CD8-positive, alpha-beta memory T cell (primary cell): ENCODE data around the gene SPDYE17. TPM values are rescaled to one million over a fixed set of nuclear protein-coding genes. Genes with fewer than 3 reads are reported as not detected.
"Not testable (repeated sequence)": the region's sequence is repeated elsewhere in the genome, so short reads cannot be mapped to it uniquely, and the experiment has no call there.

Experiments
- CTCF ChIA-PET: fragments of 350-600 bp; sonication (Branson Sonifier 250); formaldehyde crosslinking; loops from one replicate; lab custom pipeline; 2021; ENCODE audit warnings: antibody characterized with exemption; lab: Charles Lee
- POLR2A ChIA-PET: fragments of 350-600 bp; sonication (Branson Sonifier 250); formaldehyde crosslinking; loops from one replicate; lab custom pipeline; 2021; ENCODE audit warnings: antibody characterized with exemption; lab: Charles Lee
- DNase-seq, 5 donors: peaks; one replicate each; pipeline versions ENCODE4 v3.0.0 to v3.0.0-alpha.2; 2020 to 2022; ENCODE audit warnings: mixed read lengths in 1 of 5
- H3K27ac ChIP-seq: one replicate; pipeline ENCODE4 v1.7.0; 2013; ENCODE audit warnings: low read depth, mild to moderate bottlenecking, low read length, moderate library complexity
- H3K27me3 ChIP-seq: 2 replicates; pipeline ENCODE4 v1.7.0; 2013; ENCODE audit warnings: low read length, mild to moderate bottlenecking; ENCODE audit not compliant: insufficient read depth, poor library complexity, severe bottlenecking
- H3K36me3 ChIP-seq: 2 replicates; pipeline ENCODE4 v1.7.0; 2013; ENCODE audit warnings: mild to moderate bottlenecking, low read length, moderate library complexity; ENCODE audit not compliant: insufficient read depth
- H3K4me1 ChIP-seq: 2 replicates; pipeline ENCODE4 v1.7.0; 2013; ENCODE audit warnings: mild to moderate bottlenecking, low read length, moderate library complexity; ENCODE audit not compliant: insufficient read depth
- H3K4me3 ChIP-seq: 2 replicates; pipeline ENCODE4 v1.7.0; 2013; ENCODE audit warnings: mild to moderate bottlenecking, low read length
- H3K9me3 ChIP-seq: 2 replicates; pipeline ENCODE4 v1.7.0; 2013; ENCODE audit warnings: mild to moderate bottlenecking, low read length
- H3K27ac Mint-ChIP-seq, 8 donors: one replicate each; pipeline ENCODE4 v1.8.0; 2020 to 2021; ENCODE audit warnings: mixed read lengths in 8 of 8, mild to moderate bottlenecking in 6 of 8, inconsistent platforms in 3 of 8, moderate library complexity in 3 of 8
- H3K27me3 Mint-ChIP-seq, 2 donors: one replicate each; pipeline ENCODE4 v1.8.0; 2020 to 2021; ENCODE audit warnings: mixed read lengths in 2 of 2, mild to moderate bottlenecking in 1 of 2, moderate library complexity in 1 of 2
- H3K36me3 Mint-ChIP-seq, 3 donors: one replicate each; pipeline ENCODE4 v1.8.0; 2020 to 2021; ENCODE audit warnings: mixed read lengths in 3 of 3, inconsistent platforms in 1 of 3, mild to moderate bottlenecking in 1 of 3
- H3K4me1 Mint-ChIP-seq, 3 donors: one replicate each; pipeline ENCODE4 v1.8.0; 2020 to 2021; ENCODE audit warnings: mixed read lengths in 3 of 3, inconsistent platforms in 1 of 3, mild to moderate bottlenecking in 1 of 3
- H3K4me3 Mint-ChIP-seq, 7 donors: one replicate each; pipeline ENCODE4 v1.8.0; 2020 to 2021; ENCODE audit warnings: mixed read lengths in 7 of 7, mild to moderate bottlenecking in 6 of 7, moderate library complexity in 4 of 7, inconsistent platforms in 2 of 7
- H3K9me3 Mint-ChIP-seq, 5 donors: one replicate each; pipeline ENCODE4 v1.8.0; 2020 to 2022; ENCODE audit warnings: mixed read lengths in 5 of 5, mild to moderate bottlenecking in 3 of 5, moderate library complexity in 2 of 5, inconsistent platforms in 1 of 5
- polyA plus RNA-seq: library from polyadenylated mRNA; unstranded; fragments of 300-500 nt; fragmentation: Illumina TruSeq; gene quantifications from one replicate; pipeline ENCODE4 v1.2.3, GENCODE V29; 2021
- total RNA-seq, 2 experiments: library from RNA; stranded (reverse); gene quantifications; one replicate each; pipeline ENCODE4 v1.2.3, GENCODE V29; 2021

SPDYE17 gene
- total and polyA plus RNA-seq, 3 experiments from 2014 or later = not detected

DNA sequence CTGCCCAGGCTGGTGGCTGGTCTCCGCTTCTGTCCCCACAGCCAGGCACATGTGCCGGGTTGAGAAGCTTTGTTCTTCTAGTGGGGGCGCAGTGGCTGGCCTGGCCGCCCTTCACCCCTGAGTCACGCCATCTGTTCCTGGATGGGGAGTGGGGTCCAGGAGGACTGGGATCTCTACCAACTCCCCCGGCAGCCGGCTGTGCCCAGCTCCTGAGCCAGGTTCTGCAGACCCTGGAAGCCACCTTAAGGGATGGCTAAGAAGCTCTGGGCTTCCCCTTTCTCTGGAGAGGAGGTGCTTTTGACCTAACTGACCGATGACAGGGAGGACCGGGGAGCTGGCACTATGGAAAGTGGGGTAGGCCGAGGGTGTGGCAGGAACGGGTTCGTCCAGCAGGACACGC lies 37.9 kb downstream of the SPDYE17 start:
- H3K9me3 Mint-ChIP-seq, H3K36me3 ChIP-seq, H3K4me3 Mint-ChIP-seq, H3K27ac Mint-ChIP-seq, H3K27ac ChIP-seq, POLR2A ChIA-PET, H3K27me3 Mint-ChIP-seq, H3K4me1 Mint-ChIP-seq, DNase-seq, H3K27me3 ChIP-seq, CTCF ChIA-PET, H3K9me3 ChIP-seq, H3K36me3 Mint-ChIP-seq, H3K4me3 ChIP-seq: not testable (repeated sequence)
- peaks cover 17% of the 10 kb centered on the region for H3K4me1 ChIP-seq

DNA sequence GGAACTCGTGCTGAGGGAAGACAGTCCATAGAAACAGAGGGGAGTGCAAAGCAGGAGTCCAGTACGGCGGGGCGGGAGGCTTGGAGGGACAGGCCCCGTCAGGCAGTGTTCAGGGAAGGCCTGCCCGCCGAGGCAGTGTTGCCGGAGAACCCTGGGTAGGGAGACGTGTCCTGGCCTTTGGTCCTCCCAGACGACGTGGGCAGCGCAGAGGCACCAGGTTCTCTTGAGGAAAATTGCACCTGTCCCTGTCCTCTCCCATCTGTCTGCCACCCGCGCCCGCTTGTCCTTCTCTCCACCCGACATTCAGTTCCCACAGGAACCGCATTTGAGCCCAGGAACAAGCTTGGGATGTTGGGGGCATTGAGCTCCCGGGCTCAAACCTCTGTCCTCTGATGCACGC lies 38.3 kb downstream of the SPDYE17 start:
- H3K9me3 ChIP-seq, H3K4me3 Mint-ChIP-seq, H3K27ac ChIP-seq, H3K36me3 ChIP-seq, H3K27me3 Mint-ChIP-seq, H3K36me3 Mint-ChIP-seq, CTCF ChIA-PET, H3K4me3 ChIP-seq, H3K4me1 Mint-ChIP-seq, H3K27me3 ChIP-seq, POLR2A ChIA-PET, DNase-seq, H3K27ac Mint-ChIP-seq, H3K9me3 Mint-ChIP-seq: not testable (repeated sequence)
- peaks cover 17% of the 10 kb centered on the region for H3K4me1 ChIP-seq

DNA sequence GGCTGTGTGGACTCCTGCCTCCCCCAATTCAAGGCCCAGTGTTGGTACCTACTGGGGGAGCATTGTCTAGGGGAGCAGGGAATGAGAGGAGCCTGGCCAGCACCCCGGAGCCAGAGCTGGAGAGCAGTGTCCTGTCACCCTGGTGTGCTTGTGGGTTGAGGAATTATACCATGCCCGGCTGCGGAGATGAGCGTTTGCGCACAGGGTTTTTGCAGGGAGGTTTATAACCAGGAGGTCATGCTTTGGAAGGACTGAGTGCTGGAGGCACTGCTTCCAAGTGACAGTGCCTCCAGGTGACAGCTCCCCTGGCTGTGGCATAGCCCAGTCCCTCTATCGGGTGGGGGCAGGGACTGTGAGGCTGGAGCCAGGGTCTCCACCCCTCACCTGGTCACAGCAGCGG lies 39.3 kb downstream of the SPDYE17 start:
- H3K36me3 Mint-ChIP-seq, H3K27ac Mint-ChIP-seq, H3K27ac ChIP-seq, H3K4me3 Mint-ChIP-seq, H3K9me3 ChIP-seq, H3K4me1 ChIP-seq, DNase-seq, H3K36me3 ChIP-seq, H3K9me3 Mint-ChIP-seq, POLR2A ChIA-PET, H3K27me3 Mint-ChIP-seq, CTCF ChIA-PET, H3K4me1 Mint-ChIP-seq, H3K27me3 ChIP-seq, H3K4me3 ChIP-seq: not testable (repeated sequence)

DNA sequence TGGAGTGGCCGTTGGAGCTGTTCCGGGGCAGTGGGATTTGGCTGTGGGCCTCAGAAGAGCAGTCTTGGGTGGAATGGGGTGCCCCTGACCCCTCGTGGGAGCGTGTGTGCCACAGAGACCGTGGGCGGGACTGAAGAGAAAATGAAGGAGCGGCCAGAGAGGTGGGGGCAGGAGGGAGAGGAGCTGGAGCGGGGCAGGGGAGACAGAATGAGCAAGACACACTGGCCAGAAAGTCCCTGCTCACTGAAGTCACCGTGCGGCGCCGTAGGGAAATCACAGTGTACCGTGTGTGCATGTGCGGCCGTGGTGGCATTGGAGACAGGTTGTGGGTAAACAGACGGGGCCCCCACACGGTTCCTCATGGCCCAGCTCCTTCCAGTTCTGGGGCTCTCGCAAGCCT lies 40.0 kb downstream of the SPDYE17 start:
- H3K4me3 ChIP-seq, H3K27me3 Mint-ChIP-seq, H3K9me3 Mint-ChIP-seq, H3K36me3 ChIP-seq, H3K4me1 Mint-ChIP-seq, H3K27ac ChIP-seq, DNase-seq, H3K27me3 ChIP-seq, H3K36me3 Mint-ChIP-seq, CTCF ChIA-PET, H3K4me3 Mint-ChIP-seq, POLR2A ChIA-PET, H3K27ac Mint-ChIP-seq, H3K9me3 ChIP-seq, H3K4me1 ChIP-seq: not testable (repeated sequence)

DNA sequence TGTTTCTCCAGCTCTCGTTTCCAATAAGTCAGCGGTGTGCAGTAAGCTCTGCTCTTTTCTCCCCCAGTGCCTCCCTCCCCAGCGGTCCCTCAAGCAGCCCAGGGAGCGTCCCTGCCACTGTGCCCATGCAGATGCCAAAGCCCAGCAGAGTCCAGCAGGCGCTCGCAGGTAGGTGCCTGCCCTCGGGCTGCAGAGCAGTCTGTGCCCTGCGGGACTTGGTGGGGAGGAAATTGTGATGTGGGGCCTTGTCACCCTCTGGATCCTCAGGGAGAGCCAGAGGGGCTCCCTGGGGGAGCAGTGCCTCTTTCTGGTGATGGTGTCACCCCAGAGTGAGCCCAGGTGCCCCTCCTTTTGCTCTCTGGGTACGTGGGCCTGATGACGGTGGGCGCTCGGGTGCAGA lies 42.0 kb downstream of the SPDYE17 start:
- H3K27ac ChIP-seq, H3K27ac Mint-ChIP-seq, H3K36me3 ChIP-seq, H3K9me3 ChIP-seq, DNase-seq, H3K4me1 ChIP-seq, H3K27me3 Mint-ChIP-seq, POLR2A ChIA-PET, H3K4me3 ChIP-seq, CTCF ChIA-PET, H3K27me3 ChIP-seq, H3K9me3 Mint-ChIP-seq, H3K4me1 Mint-ChIP-seq, H3K36me3 Mint-ChIP-seq, H3K4me3 Mint-ChIP-seq: not testable (repeated sequence)

DNA sequence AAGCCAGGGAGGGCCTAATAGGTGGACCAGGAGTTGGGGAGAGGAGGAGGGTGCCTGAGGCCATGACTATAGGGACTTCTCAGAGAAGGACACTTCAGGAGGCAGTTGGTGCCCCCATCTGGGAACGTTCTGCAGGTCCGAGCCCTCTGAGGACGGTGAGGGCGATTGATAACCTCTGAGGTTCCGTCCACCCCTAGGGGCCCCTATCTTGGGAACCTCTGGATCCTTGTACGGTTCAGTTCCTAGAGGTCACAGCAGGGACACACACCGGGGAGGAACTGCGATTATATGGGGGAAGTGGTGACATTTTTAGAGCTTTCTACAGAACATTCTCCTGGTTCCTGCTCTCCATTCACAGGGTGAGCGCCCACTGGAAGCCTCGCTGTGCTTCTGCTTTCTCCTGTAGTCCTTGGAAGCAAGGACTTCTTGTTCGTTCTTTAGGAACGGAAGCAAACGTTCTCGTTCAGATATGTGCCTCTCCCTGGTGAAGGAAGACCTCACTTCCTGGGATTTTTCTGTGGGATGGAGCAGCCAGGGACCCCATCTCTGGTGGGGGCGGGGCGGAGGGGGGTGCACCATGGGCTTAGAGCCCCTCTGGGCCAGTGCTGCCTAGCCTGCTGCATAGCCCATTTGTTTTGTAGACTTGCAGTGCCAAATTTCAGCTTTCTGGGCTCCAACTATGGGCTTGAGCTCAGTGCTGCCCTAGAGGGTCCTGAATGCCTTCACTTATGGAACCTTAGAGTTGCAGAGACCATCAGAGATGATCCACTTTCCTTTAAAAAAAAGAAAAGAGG lies 46.0 kb downstream of the SPDYE17 start:
- H3K9me3 ChIP-seq, POLR2A ChIA-PET, H3K27ac Mint-ChIP-seq, H3K4me3 Mint-ChIP-seq, H3K4me1 ChIP-seq, H3K4me1 Mint-ChIP-seq, H3K36me3 ChIP-seq, H3K9me3 Mint-ChIP-seq, H3K27me3 ChIP-seq, H3K4me3 ChIP-seq, CTCF ChIA-PET, H3K27ac ChIP-seq, DNase-seq, H3K36me3 Mint-ChIP-seq, H3K27me3 Mint-ChIP-seq: not testable (repeated sequence)

DNA sequence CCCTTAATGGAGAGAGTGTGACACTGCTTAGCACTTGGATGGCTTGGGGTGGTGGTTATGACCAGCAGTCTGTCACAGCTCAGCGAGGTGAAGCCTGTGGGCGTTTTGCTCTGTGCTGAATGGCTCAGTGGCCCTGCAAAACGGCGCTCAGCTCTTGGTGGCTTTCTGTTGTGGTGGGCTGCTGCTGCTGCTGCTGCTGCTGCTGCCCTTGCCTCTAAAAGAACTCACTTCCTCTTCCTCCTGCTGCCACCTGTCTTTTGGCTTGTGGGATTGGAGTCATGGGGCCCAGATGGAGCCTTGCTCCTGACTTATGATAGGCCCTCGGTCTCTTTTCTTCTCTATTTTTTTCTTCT lies 47.4 kb downstream of the SPDYE17 start:
- DNase-seq = not testable (repeated sequence)

DNA sequence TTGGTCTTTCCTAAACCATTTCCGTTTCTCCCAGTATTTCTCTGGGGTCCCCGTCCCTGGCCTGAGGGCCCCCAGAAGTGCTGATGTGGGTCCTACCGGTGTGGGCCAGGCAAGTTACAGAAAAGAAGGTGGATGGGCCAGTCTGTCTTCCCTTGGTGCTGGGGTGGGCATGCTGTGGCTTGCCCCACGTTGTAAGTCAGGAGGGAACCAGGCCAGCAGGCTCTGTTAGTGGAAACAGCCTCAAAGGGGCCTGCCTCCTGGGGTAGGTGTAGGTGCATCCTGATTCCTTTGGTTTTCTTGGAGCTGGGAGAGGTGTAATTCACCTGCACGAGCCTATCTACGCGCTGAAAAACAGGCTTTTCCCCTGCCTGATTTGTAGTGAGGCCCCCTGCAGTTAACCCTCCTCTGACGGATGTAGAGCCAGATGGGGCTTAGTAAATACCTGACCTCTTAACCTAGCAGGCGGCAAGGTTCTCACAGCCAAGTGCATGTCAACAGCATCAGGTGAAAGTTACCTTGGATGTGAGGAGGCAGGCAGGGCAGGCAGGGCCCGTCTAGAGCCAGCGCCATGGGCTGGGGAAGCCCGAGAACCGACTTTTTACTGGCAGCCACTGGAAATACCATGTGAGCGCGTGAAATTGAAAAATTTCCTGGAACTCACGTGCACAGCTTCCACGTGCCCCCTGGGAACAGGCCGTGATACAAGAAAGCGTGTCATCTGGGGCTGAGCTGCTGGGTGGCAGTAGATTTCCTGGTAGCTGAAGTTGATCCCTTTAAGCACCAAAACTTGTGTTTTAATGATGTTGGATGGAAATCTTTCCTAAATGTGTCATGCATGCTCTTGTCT lies 48.0 kb downstream of the SPDYE17 start:
- DNase-seq, H3K36me3 ChIP-seq, H3K9me3 ChIP-seq, H3K27ac Mint-ChIP-seq, H3K9me3 Mint-ChIP-seq, H3K4me1 Mint-ChIP-seq, H3K27ac ChIP-seq, H3K4me3 ChIP-seq, H3K27me3 Mint-ChIP-seq, CTCF ChIA-PET, H3K4me3 Mint-ChIP-seq, H3K27me3 ChIP-seq, H3K4me1 ChIP-seq, POLR2A ChIA-PET: not testable (repeated sequence)
- H3K36me3 Mint-ChIP-seq = peaks cover 0 to 17% (median 3%) of the 10 kb centered on the region in 3 donors

More for the DNA sequence above, 47.4 kb downstream of the SPDYE17 start:
- H3K4me3 Mint-ChIP-seq, H3K27ac Mint-ChIP-seq, H3K4me1 Mint-ChIP-seq, H3K4me1 ChIP-seq, H3K36me3 ChIP-seq, H3K9me3 Mint-ChIP-seq, CTCF ChIA-PET, H3K9me3 ChIP-seq, POLR2A ChIA-PET, H3K4me3 ChIP-seq, H3K27me3 Mint-ChIP-seq, H3K27ac ChIP-seq, H3K27me3 ChIP-seq: not testable (repeated sequence)
- H3K36me3 Mint-ChIP-seq = peaks cover 0 to 17% (median 3%) of the 10 kb centered on the region in 3 donors
